ENCODE data around the gene SLC31A2. TPM values are rescaled to one million over a fixed set of nuclear protein-coding genes. Genes with fewer than 3 reads are reported as not detected.
"Not testable (repeated sequence)": the region's sequence is repeated elsewhere in the genome, so short reads cannot be mapped to it uniquely, and the experiment has no call there.

Gene SLC31A2
- total and polyA plus RNA-seq, 9 donors: 3.4 to 21.1 (median 6.0) TPM

- WGBS, 3 donors: 80 to 85% (median 80%) methylated on average over 5 of the region's 5 CpGs
- H3K4me3 ChIP-seq: no peak overlapping the region
- H3K4me1 ChIP-seq (ENCODE audit: insufficient read depth): no peaks in the 10 kb centered on the region
- TF ChIP-seq EP300 (IDR thresholded peaks at IDR 0.05) (no peak), POLR2A (IDR thresholded peaks at IDR 0.05) (no peak)
- TF ChIP-seq, protein P1, sequence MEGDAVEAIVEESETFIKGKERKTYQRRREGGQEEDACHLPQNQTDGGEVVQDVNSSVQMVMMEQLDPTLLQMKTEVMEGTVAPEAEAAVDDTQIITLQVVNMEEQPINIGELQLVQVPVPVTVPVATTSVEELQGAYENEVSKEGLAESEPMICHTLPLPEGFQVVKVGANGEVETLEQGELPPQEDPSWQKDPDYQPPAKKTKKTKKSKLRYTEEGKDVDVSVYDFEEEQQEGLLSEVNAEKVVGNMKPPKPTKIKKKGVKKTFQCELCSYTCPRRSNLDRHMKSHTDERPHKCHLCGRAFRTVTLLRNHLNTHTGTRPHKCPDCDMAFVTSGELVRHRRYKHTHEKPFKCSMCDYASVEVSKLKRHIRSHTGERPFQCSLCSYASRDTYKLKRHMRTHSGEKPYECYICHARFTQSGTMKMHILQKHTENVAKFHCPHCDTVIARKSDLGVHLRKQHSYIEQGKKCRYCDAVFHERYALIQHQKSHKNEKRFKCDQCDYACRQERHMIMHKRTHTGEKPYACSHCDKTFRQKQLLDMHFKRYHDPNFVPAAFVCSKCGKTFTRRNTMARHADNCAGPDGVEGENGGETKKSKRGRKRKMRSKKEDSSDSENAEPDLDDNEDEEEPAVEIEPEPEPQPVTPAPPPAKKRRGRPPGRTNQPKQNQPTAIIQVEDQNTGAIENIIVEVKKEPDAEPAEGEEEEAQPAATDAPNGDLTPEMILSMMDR (IDR thresholded peaks at IDR 0.05): no peak
- H3K27ac ChIP-seq: no peak overlapping the region
- no peaks in the 10 kb centered on the region for H3K27me3 ChIP-seq
- H3K9me3 ChIP-seq: no peaks in the 10 kb centered on the region
- intact Hi-C loops (cut with DNase I): no loop called here
- no peaks in the 10 kb centered on the region for H3K36me3 ChIP-seq
- DNase-seq: no peak
Observed at GRCh38 chr9:113143432-113144227, 7.2 kb upstream of the SLC31A2 start.

- intact Hi-C loops (cut with DNase I): no loop called here
- TF ChIP-seq EP300 (IDR thresholded peaks at IDR 0.05): no peak
- TF ChIP-seq, protein P1 (IDR thresholded peaks at IDR 0.05): no peak
- TF ChIP-seq POLR2A (IDR thresholded peaks at IDR 0.05): no peak
- DNase-seq: no peak
- Histone ChIP-seq H3K27me3 (no peaks in the 10 kb centered on the region), H3K9me3 (no peaks in the 10 kb centered on the region), H3K4me1 (ENCODE audit: insufficient read depth) (peaks cover 4% of the 10 kb centered on the region), H3K36me3 (no peaks in the 10 kb centered on the region), H3K27ac (no peak overlapping the region), H3K4me3 (no peak overlapping the region)
- WGBS, 3 donors: 83 to 93% (median 85%) methylated on average over 6 of the region's 6 CpGs
Observed at GRCh38 chr9:113148372-113148705, 2.5 kb upstream of the SLC31A2 start.

- no peak for DNase-seq
- Histone ChIP-seq H3K27me3 (no peaks in the 10 kb centered on the region), H3K27ac (no peak overlapping the region), H3K36me3 (no peaks in the 10 kb centered on the region), H3K9me3 (no peaks in the 10 kb centered on the region), H3K4me1 (ENCODE audit: insufficient read depth) (peaks cover 4% of the 10 kb centered on the region), H3K4me3 (no peak overlapping the region)
- intact Hi-C loops (cut with DNase I): no loop called here
- WGBS, 3 donors: 79 to 92% (median 87%) methylated on average over 8 of the region's 8 CpGs
- TF ChIP-seq EP300 (IDR thresholded peaks at IDR 0.05): no peak
- TF ChIP-seq, protein P1 (IDR thresholded peaks at IDR 0.05): no peak
- TF ChIP-seq POLR2A (IDR thresholded peaks at IDR 0.05): no peak
Observed at GRCh38 chr9:113148781-113149510, 1.9 kb upstream of the SLC31A2 start.

GRCh38 chr9:113149561-113149960 is 1.2 kb upstream of the SLC31A2 start:
- 92 to 93% (median 92%) methylated on average over 10 of the region's 10 CpGs for WGBS, 3 donors
- H3K27me3 ChIP-seq; intact Hi-C loops (cut with DNase I); H3K36me3 ChIP-seq; H3K9me3 ChIP-seq; H3K4me3 ChIP-seq; H3K27ac ChIP-seq; DNase-seq; H3K4me1 ChIP-seq (ENCODE audit: insufficient read depth): not testable (repeated sequence)

Data from ovary (tissue), 9 donors.